HL-60 (cell line): ENCODE data around the gene ZMIZ1.

Source experiments
- DNase-seq, 2 experiments: peaks; one replicate each; pipeline ENCODE4 v3.0.0-alpha.2; 2010 to 2020; ENCODE audit warnings: low read depth in 1 of 2, low spot score in 1 of 2
- H3K27ac ChIP-seq: fragments of 250-450 bp; sonication (Bioruptor Pico); replicated peaks from 2 replicates; pipeline ENCODE4 v1.5.1; 2020; ENCODE audit warnings: mild to moderate bottlenecking, moderate library complexity
- H3K27me3 ChIP-seq: fragments of 250-450 bp; sonication (Bioruptor Pico); 2 replicates; pipeline ENCODE4 v1.5.1; 2021; ENCODE audit warnings: mild to moderate bottlenecking, moderate library complexity; ENCODE audit not compliant: insufficient read depth, poor library complexity, severe bottlenecking
- H3K4me3 ChIP-seq: replicated peaks from 2 replicates; pipeline ENCODE4 v1.5.1; 2011; ENCODE audit warnings: mild to moderate bottlenecking, control low read depth, low read length; ENCODE audit not compliant: insufficient read depth
- CTCF ChIP-seq: IDR thresholded peaks from one replicate; pipeline ENCODE4 v1.5.1; 2011; ENCODE audit warnings: low read length, control low read depth, inconsistent platforms; ENCODE audit not compliant: insufficient read depth
- GABPA ChIP-seq: IDR thresholded peaks from 2 replicates; pipeline ENCODE4 v1.6.1; 2012; ENCODE audit warnings: low read depth
- POLR2AphosphoS5 ChIP-seq: IDR thresholded peaks from 2 replicates; pipeline ENCODE4 v1.6.1; 2012; ENCODE audit warnings: low read depth
- REST ChIP-seq: IDR thresholded peaks from 2 replicates; pipeline ENCODE4 v1.6.1; 2012; ENCODE audit warnings: low read depth; ENCODE audit not compliant: insufficient replicate concordance
- SPI1 ChIP-seq: IDR thresholded peaks from 2 replicates; pipeline ENCODE4 v1.6.1; 2012; ENCODE audit warnings: low read depth, mild to moderate bottlenecking, borderline replicate concordance

Gene ZMIZ1

GRCh38 chr10:79111846-79112614 is 43.3 kb downstream of the ZMIZ1 start:
- TF ChIP-seq POLR2AphosphoS5 (0 out of 2 replicates have a peak, but pooled peaks have one; percentile 12), GABPA (no peak)

GRCh38 chr10:79112881-79113431 is 44.2 kb downstream of the ZMIZ1 start:
- Histone ChIP-seq H3K4me3 (no peak overlapping the region), H3K27me3 (no peaks in the 10 kb centered on the region), H3K27ac (no peak overlapping the region)
- TF ChIP-seq CTCF (no peak), GABPA (no peak), REST (no peak), SPI1 (no peak), POLR2AphosphoS5 (no peak)
- no peak for DNase-seq

More at GRCh38 chr10:79111846-79112614, 43.3 kb downstream of the ZMIZ1 start:
- H3K4me3 ChIP-seq, result no peak overlapping the region
- DNase-seq, result no peak
- no peak overlapping the region for H3K27ac ChIP-seq
- H3K27me3 ChIP-seq, result no peaks in the 10 kb centered on the region

DNA sequence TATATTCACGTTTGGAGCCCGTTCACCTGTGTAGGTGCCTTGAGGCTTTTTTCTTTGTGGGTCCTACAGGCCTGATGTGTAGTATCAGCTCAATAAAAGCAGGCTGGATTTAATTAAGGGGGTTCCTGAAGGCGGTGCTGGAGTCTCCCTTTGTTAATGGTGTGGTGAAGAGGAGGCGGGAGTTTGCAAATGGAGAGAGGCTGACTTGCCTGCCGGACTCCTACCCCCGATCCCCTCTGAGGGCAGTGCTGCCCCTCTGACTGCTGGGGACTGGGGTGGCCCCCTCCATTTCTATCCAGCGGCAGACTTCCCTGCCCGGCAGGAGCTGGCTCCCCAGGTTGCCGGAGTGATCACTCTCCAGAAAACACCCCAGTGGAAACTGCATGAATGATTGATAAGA is 45.1 kb downstream of the ZMIZ1 start:
- Histone ChIP-seq H3K4me3 (no peak overlapping the region), H3K27me3 (no peaks in the 10 kb centered on the region), H3K27ac (no peak overlapping the region)
- no peak for DNase-seq
- TF ChIP-seq POLR2AphosphoS5 (no peak), REST (no peak), CTCF (no peak), GABPA (no peak), SPI1 (no peak)

DNA sequence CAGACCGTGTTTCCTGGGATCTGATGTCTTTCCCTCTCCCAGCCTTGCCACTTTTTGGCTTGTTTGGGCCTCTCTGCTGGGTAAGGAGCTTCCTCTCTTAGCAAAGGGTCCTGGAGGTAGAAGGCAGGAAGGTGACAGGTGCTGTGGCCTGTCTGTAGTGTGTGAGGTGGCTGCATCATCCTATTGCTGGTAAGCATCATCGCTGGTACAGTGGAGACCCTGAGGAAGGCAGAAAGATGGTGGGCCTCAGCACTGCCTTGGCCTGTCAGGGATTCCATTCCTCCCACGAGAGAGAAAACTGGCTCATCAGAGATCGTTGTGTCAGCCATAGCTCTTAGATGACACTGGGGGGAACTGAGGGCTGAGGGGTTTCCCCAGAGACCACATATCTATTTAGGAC is 46.5 kb downstream of the ZMIZ1 start:
- Histone ChIP-seq H3K27ac (no peak overlapping the region), H3K27me3 (no peaks in the 10 kb centered on the region), H3K4me3 (no peak overlapping the region)
- no peak for TF ChIP-seq REST
- no peak for TF ChIP-seq CTCF
- TF ChIP-seq GABPA, result no peak
- TF ChIP-seq POLR2AphosphoS5, result no peak
- TF ChIP-seq SPI1, result no peak
- no peak for DNase-seq
